H1 (cell line): ENCODE measurements around the gene ANKRD11. TPM values are rescaled to one million over a fixed set of nuclear protein-coding genes. Genes with fewer than 3 reads are reported as not detected.

Experiments used
- ASH2L ChIP-seq: fragments of 200-600, 300-600 bp; sonication (generic); IDR thresholded peaks from one replicate; pipeline ENCODE4 v1.7.1; 2017; ENCODE audit warnings: low read length
- ATF2 ChIP-seq: IDR thresholded peaks from 2 replicates; pipeline ENCODE4 v1.6.1; 2012; ENCODE audit warnings: low read length, inconsistent platforms
- CHD1 ChIP-seq: IDR thresholded peaks from 2 replicates; pipeline ENCODE4 v1.6.1; 2012; ENCODE audit warnings: low read depth, low read length, improper control_type of control experiment
- CHD2 ChIP-seq: IDR thresholded peaks from 2 replicates; pipeline ENCODE4 v1.6.1; 2012; ENCODE audit warnings: low read length, improper control_type of control experiment
- E2F6 ChIP-seq: IDR thresholded peaks from 2 replicates; pipeline ENCODE4 v1.6.1; 2012; ENCODE audit warnings: inconsistent platforms
- EZH2 ChIP-seq: fragments of 200-600 bp; sonication (generic); IDR thresholded peaks from 2 replicates; pipeline ENCODE4 v1.7.1; 2012; ENCODE audit warnings: low read depth, mild to moderate bottlenecking, moderate library complexity, low read length, inconsistent platforms; ENCODE audit not compliant: severe bottlenecking
- RFX5 ChIP-seq: IDR thresholded peaks from 2 replicates; pipeline ENCODE4 v1.6.1; 2011; ENCODE audit warnings: low read depth, low read length, improper control_type of control experiment, borderline replicate concordance
- RXRA ChIP-seq: IDR thresholded peaks from 2 replicates; pipeline ENCODE4 v1.6.1; 2011; ENCODE audit warnings: low read depth, mild to moderate bottlenecking, low read length, moderate library complexity; ENCODE audit not compliant: insufficient read depth
- SAP30 ChIP-seq: fragments of 300-600 bp; sonication (generic); IDR thresholded peaks from 2 replicates; pipeline ENCODE4 v1.7.1; 2012; ENCODE audit warnings: low read length, moderate library complexity, mild to moderate bottlenecking, inconsistent platforms; ENCODE audit not compliant: insufficient read depth, insufficient replicate concordance
- SIRT6 ChIP-seq: IDR thresholded peaks from one replicate; pipeline ENCODE4 v1.7.1; 2012; ENCODE audit warnings: low read length, inconsistent platforms
- SRF ChIP-seq: IDR thresholded peaks from 2 replicates; pipeline ENCODE4 v1.6.1; 2011; ENCODE audit warnings: mild to moderate bottlenecking, low read depth, low read length, moderate library complexity
- polyA plus RNA-seq, 7 experiments: library from polyadenylated mRNA; depleted of rRNA in 3 of 7; stranded (reverse) in 5 of 7; unstranded in 2 of 7; fragments of >200 nt in 5 of 7; fragments of 200-250 nt in 2 of 7; gene quantifications; 1 replicate in 5 of 7; 2 replicates in 1 of 7; 4 replicates in 1 of 7; pipeline versions ENCODE4 v1.2.1 to v1.2.3, GENCODE V29; 2011 to 2013; ENCODE audit warnings: missing spikeins in 2 of 7, mixed read lengths in 2 of 7
- total RNA-seq: library from RNA; stranded (reverse); fragmentation: NEBNext Ultra II Directional; extraction: Animal tissue kit (Norgen Biotek cat#: 25700); gene quantifications from 2 replicates; pipeline ENCODE4 v1.2.1, GENCODE V29; 2021

ANKRD11 gene
- total and polyA plus RNA-seq, 2 of the 8 experiments (the other 6 are each of a cell fraction or from before 2014, with no cell fraction given): 46.5 to 142 TPM

- TF ChIP-seq E2F6 (no peak), CHD2 (no peak), RFX5 (no peak), SAP30 (no peak), ATF2 (no peak), ASH2L (no peak), SIRT6 (no peak), EZH2 (no peak), RXRA (no peak), SRF (no peak), CHD1 (no peak)
These were observed 197.8 kb downstream of the ANKRD11 start (continued) for GRCh38 chr16:89292443-89293078.
